M059J (cell line): Measurements from ENCODE around the gene GRIN2A. TPM values are rescaled to one million over a fixed set of nuclear protein-coding genes. Genes with fewer than 3 reads are reported as not detected.

Experiments used
- DNase-seq: peaks from one replicate; pipeline ENCODE4 v3.0.0-alpha.2; 2012; ENCODE audit warnings: low read depth
- total RNA-seq: library from RNA; depleted of rRNA; stranded (reverse); fragments of >200 nt; shearing (Covaris generic); gene quantifications from 2 replicates; pipeline ENCODE4 v1.2.3, GENCODE V29; 2014; rRNA removed

The GRIN2A gene
- total RNA-seq, 1 experiment from 2014 or later: 9.8 TPM

DNA sequence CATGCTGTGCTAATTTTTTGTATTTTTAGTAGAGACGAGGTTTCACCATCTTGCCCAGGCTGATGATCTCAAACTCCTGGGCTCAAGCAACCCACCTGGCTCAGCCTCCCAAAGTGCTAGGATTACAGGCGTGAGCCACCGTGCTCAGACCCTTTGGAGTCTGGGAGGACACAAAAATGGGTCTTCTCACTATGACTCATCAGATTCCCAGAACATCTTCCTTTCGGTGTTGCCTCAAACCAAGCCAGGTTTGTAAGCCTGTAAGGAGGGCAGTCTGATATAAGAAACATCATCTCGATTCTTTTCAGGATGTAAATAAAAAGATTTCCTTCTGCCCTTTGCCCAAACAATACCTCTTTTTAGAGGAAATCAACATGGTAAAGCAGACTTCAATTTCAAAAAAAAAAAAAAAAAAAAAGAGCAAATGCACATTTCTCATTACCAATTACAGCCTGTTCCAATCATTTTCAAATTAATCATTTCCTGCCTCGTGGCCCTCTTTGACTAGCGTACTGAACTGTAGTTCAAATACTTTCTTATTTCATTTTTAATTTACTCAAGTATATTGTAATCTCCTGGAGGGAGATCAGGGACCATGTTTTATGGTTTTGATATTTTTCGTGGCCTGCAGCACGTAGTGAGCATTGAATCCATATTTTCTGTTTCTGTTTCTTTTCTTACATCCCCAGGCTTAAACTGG, 409.6 kb downstream of the GRIN2A start:
- DNase-seq: no peak

GRCh38 chr16:9766891-9767290, 415.3 kb downstream of the GRIN2A start:
- DNase-seq: no peak

DNA sequence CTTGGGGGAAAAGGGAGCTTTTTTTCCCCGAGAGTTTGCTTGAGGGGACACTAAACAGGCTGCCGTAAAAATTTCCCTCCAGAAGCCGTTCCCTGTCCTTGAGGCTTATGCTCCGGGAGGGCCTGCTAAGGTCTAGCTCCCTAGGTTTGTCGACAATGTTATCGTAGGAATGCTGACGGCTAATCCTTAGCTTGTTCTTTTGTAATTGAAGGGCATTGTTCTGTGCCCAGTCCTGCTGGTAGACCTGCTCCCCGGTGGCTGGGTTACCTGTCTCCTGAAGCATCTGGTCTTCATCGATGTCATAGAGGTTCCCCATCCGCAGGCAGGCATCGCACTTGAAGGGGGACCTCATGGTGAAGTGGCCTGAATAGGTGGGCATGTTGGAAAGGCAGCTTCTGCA, 418.7 kb downstream of the GRIN2A start:
- no peak for DNase-seq

- peak; percentile 12 for DNase-seq
Measured at GRCh38 chr16:9761870-9762269, 420.4 kb downstream of the GRIN2A start.

GRCh38 chr16:9757687-9758086, 424.5 kb downstream of the GRIN2A start:
- DNase-seq: no peak

DNA sequence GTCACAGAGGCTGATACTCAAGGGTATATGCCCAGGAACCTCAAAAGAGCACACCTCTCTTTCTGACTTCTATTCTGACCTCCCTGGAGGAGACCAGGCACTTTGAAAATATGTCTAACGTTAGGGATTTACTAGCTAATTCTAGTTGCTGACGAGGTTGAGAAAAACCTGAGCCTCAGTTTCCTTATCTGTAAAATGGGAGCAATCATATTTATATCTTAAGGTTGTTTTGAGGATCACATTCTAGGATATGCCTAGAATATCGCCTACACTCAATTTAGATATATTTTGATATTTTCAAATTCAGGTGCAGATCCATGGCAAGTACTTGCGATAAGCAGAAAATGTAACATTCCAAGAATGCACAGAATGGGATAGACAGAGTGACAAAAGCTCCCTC, 425.8 kb downstream of the GRIN2A start:
- no peak for DNase-seq

- no peak for DNase-seq
Measured at GRCh38 chr16:9755081-9755480, 427.1 kb downstream of the GRIN2A start.

DNA sequence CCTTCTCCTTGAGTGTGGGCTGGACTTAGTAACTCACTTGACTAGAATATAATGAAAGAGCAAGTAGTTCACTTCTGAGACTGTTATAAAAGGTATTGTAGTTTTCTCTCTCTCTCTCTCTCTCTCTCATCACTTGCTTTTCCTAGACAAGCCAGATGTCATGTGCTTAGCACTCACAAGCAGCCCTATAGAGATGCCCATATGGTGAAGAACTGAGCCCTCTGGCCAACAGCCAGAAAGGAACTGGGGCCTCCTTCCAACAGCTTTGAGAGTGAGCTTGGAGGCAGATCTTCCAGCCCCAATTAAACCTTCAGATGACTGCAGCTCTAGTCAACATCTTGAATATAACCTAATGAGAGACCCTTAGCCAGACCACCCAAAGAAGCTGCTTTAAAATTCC, 440.5 kb downstream of the GRIN2A start:
- no peak for DNase-seq

GRCh38 chr16:9739301-9739700, 442.9 kb downstream of the GRIN2A start:
- no peak for DNase-seq

DNA sequence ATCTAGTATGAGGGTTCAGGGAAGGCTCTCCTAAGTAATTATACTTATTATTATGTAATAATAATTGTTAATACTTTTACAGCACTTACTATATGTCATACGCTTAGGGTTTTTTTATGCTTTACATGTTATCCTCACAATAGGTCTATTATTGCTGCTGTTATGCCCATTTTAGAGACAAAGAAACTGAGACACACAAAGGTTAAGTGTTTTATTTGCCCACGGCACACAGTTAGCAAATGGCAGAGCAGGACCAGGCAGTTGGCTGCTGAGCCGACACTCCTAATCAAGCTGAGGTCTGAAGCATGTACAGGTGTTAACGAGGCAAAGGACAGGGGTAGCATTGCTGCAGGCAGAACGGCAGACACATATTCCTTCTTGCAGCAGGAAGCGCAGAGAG, 443.5 kb downstream of the GRIN2A start:
- no peak for DNase-seq

DNA sequence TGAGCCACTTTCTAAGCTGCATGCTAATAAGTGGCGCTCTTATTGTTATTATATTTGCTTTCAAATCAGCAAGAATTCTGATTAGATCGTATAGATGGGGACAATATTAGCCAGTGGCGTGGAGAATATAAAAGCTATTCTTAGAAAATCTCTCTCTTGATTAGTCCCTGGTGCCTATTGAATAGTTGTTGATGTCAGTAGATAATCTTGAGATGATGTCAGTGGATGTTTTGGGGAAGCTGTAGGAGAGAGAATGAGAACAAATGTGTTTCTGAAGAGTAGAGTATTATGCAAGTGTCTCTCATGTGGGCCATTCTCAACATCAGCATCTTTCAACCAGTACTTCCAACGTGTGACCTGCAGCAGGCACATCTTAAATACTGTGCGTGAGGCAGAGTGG, 445.7 kb downstream of the GRIN2A start:
- DNase-seq: no peak

DNA sequence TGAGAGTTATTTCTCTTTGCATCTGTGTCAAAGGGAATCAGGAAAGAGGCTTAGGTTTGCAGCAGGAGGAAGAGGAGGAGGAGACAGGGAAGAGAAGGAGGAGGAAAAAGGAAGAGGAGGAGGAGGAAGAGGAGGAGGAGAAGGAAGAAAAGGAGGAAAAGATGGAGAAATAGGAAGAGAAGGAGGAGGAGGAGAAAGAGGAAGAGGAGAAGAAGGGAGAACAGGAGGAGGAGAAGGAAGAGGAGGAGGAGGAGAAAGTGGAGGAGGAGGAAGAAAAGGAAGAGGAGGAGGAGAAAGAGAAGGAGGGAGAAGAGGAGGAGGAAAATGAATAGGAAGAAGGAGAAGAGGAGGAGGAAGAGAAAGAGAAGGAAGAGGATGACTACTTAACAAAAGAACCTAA, 459.1 kb downstream of the GRIN2A start:
- DNase-seq: no peak

- DNase-seq: no peak
Measured at GRCh38 chr16:9713907-9714306, 468.3 kb downstream of the GRIN2A start.

GRCh38 chr16:9713156-9713555, 469.1 kb downstream of the GRIN2A start:
- no peak for DNase-seq

DNA sequence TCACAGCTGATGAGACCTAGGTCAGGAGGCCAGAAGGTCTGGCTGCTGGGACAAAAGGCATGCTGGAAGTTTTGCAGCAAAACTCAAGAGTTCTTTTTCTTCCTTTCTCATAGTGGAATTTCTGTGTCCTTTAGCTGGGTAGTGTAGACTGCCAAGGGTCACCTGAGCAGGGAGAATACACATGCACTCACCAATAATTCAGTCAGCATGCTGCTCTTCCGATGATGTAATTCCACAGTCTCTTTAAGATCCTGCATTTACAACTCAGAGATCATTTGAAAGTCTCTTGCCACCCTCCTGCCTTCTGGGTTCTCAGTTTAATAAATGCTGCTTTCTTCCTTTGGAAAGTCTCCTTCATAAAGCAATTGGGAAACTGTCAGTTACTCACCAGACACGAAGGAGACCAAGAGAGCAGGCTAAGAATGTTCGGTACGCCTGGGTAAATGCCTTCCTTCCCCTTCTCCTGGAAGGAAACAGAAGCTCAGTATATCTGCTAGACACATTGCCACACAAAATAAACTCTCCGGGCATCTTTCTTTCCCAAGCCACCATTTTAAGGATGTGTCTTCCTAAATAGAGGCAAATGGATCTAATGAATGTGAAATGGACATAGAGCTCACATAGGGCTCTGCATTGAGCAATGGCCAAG, 473.1 kb downstream of the GRIN2A start:
- DNase-seq: no peak

DNA sequence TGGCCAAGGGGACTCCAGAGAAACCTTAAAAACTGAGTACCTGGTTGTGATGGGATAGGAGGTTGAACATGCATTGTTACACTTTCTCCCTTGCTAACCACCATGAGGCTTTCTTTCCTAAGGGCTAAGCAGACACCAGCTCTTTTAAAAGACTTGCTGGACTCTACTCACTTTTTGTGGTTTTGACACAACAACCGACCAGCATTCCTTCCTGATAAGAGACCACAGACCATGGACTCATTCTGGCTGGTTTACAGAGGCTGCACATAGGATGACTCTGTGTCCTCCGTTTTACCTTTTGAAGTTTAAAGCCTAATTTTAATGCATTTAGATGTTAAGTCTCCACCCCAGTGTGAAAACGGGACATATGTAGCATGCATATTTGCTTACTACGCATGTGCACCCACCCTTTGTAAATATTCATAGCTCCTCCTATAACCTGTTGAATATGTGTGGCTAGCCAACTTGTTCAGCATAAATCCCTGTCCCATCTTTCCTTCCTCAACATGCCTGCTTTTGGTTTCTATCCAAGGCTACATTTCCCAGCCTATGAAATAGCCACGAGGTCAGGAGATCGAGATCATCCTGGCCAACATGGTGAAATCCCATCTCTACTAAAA, 475.9 kb downstream of the GRIN2A start:
- peak; percentile 88 for DNase-seq

DNA sequence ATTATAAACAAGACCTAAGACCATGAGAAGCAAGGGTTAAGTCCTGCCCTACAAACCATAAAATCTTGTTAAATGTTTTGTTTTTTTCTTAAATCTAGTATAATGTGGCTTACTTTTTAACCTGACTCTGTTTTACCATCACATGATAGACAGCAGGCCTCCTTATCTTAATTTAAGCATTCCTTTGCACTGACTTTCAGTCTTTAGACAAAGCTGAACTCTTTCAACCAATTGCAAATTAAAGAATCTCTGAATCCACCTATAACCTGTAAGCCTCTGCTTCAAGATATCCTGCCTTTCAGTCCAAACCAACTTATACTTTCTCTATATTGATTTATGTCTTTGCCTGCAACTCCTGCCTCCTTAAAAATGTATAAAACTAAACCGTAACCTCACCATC, 478.5 kb downstream of the GRIN2A start:
- DNase-seq: peak; percentile 12

Other genes starting within 250 kb of the GRIN2A start
- not detected in 2 replicates for gene ATF7IP2, start 203.6 kb upstream of the GRIN2A start, total RNA-seq